Lung (tissue), 12 donors: ENCODE measurements around the gene RASL10A. TPM values are rescaled to one million over a fixed set of nuclear protein-coding genes. Genes with fewer than 3 reads are reported as not detected.

Experiments used
- ATAC-seq: fragments of 200-7000 bp; cut with Tn5 transposase; one replicate; pipeline ENCODE4 v1.9.1; 2020; ENCODE audit warnings: moderate number of reproducible peaks; ENCODE audit not compliant: insufficient read depth, low FRiP score
- DNase-seq, 3 donors: peaks; one replicate each; pipeline ENCODE4 v3.0.0-alpha.2; 2013 to 2017
- H3K27ac ChIP-seq, 2 donors: one replicate each; pipeline ENCODE4 v1.5.1; 2013; ENCODE audit warnings: mild to moderate bottlenecking in 2 of 2, moderate library complexity in 2 of 2, control low read depth in 1 of 2, inconsistent platforms in 1 of 2, low read depth in 1 of 2, low read length in 1 of 2
- H3K27me3 ChIP-seq, 3 donors: one replicate each; pipeline ENCODE4 v1.5.1; 2013; ENCODE audit warnings: low read length in 2 of 3; ENCODE audit not compliant: control insufficient read depth in 3 of 3, insufficient read depth in 3 of 3
- H3K36me3 ChIP-seq, 4 donors: one replicate each; pipeline ENCODE4 v1.5.1; 2013; ENCODE audit warnings: low read length in 4 of 4, mild to moderate bottlenecking in 1 of 4, moderate library complexity in 1 of 4; ENCODE audit not compliant: control insufficient read depth in 4 of 4, insufficient read depth in 4 of 4
- H3K4me1 ChIP-seq, 5 donors: one replicate each; pipeline ENCODE4 v1.5.1; 2013; ENCODE audit warnings: low read length in 5 of 5, mild to moderate bottlenecking in 2 of 5, moderate library complexity in 1 of 5; ENCODE audit not compliant: control insufficient read depth in 5 of 5, insufficient read depth in 5 of 5
- H3K4me3 ChIP-seq: one replicate; pipeline ENCODE4 v1.5.1; 2013; ENCODE audit warnings: mild to moderate bottlenecking, control low read depth, moderate library complexity
- H3K9ac ChIP-seq, 2 donors: one replicate each; pipeline ENCODE4 v1.5.1; 2013; ENCODE audit warnings: low read length in 2 of 2, control low read depth in 1 of 2; ENCODE audit not compliant: insufficient read depth in 1 of 2
- H3K9me3 ChIP-seq, 4 donors: one replicate each; pipeline ENCODE4 v1.5.1; 2013; ENCODE audit warnings: low read length in 3 of 4, mild to moderate bottlenecking in 1 of 4, moderate library complexity in 1 of 4; ENCODE audit not compliant: control insufficient read depth in 4 of 4, insufficient read depth in 3 of 4
- WGBS, 2 donors: extraction: QIAGEN DNeasy Blood & Tissue Kit; methylation state at CpG; one replicate each; pipeline ENCODE4 v1.1.7; 2013; 5-methylcytosine and 5-hydroxymethylcytosine counted together
- polyA plus RNA-seq, 2 donors: library from polyadenylated mRNA; stranded (reverse); fragments of 200-250 nt; gene quantifications; one replicate each; pipeline ENCODE4 v1.2.1, GENCODE V29; 2013
- total RNA-seq, 2 donors: library from RNA; depleted of rRNA in 1 of 2; stranded (reverse); fragments of >200 nt in 1 of 2; gene quantifications; one replicate each; pipeline ENCODE4 v1.2.1, GENCODE V29; 2014 to 2021
- TF ChIP-seq, protein P1 (sequence below): IDR thresholded peaks from 2 replicates; pipeline ENCODE4 v1.5.1; 2012; ENCODE audit warnings: mild to moderate bottlenecking; ENCODE audit errors: control extremely low read depth, extremely low read depth
- donor health status: control.
- donor health status: control.
- donor health status: Bipolar disorder and iron deficiency.
- donor health status: healthy.
- donor health status: DM: yes; HTN: yes; CAD: no.

RASL10A gene
- total and polyA plus RNA-seq, 4 donors = 0.71 to 3.3 (median 2.0) TPM; not detected in 1

GRCh38 chr22:29338398-29338797, 22.9 kb upstream of the RASL10A start:
- H3K4me1 ChIP-seq = peaks cover 0 to 6% (median 0%) of the 10 kb centered on the region in 5 donors
- TF ChIP-seq, protein P1, sequence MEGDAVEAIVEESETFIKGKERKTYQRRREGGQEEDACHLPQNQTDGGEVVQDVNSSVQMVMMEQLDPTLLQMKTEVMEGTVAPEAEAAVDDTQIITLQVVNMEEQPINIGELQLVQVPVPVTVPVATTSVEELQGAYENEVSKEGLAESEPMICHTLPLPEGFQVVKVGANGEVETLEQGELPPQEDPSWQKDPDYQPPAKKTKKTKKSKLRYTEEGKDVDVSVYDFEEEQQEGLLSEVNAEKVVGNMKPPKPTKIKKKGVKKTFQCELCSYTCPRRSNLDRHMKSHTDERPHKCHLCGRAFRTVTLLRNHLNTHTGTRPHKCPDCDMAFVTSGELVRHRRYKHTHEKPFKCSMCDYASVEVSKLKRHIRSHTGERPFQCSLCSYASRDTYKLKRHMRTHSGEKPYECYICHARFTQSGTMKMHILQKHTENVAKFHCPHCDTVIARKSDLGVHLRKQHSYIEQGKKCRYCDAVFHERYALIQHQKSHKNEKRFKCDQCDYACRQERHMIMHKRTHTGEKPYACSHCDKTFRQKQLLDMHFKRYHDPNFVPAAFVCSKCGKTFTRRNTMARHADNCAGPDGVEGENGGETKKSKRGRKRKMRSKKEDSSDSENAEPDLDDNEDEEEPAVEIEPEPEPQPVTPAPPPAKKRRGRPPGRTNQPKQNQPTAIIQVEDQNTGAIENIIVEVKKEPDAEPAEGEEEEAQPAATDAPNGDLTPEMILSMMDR = no peak
- H3K36me3 ChIP-seq = peaks cover 4 to 91% (median 27%) of the 10 kb centered on the region in 4 donors
- H3K9me3 ChIP-seq = no peaks in the 10 kb centered on the region
- no peak overlapping the region for H3K27ac ChIP-seq
- no peaks in the 10 kb centered on the region for H3K27me3 ChIP-seq
- H3K4me3 ChIP-seq = no peak overlapping the region
- no peak for DNase-seq
- 94 to 97% methylated on average over 6 of the region's 6 CpGs for WGBS, 2 donors
- no peak for ATAC-seq
- no peak overlapping the region for H3K9ac ChIP-seq

GRCh38 chr22:29337631-29338284, 22.3 kb upstream of the RASL10A start:
- TF ChIP-seq, protein P1 = no peak
- Histone ChIP-seq H3K9ac (no peak overlapping the region), H3K4me1 (peaks cover 0 to 3% (median 0%) of the 10 kb centered on the region in 5 donors), H3K9me3 (no peaks in the 10 kb centered on the region), H3K27ac (no peak overlapping the region), H3K27me3 (no peaks in the 10 kb centered on the region), H3K36me3 (peaks cover 4 to 91% (median 25%) of the 10 kb centered on the region in 4 donors), H3K4me3 (no peak overlapping the region)
- 86 to 88% methylated on average over 12 of the region's 12 CpGs for WGBS, 2 donors
- DNase-seq = no peak
- ATAC-seq = no peak

DNA sequence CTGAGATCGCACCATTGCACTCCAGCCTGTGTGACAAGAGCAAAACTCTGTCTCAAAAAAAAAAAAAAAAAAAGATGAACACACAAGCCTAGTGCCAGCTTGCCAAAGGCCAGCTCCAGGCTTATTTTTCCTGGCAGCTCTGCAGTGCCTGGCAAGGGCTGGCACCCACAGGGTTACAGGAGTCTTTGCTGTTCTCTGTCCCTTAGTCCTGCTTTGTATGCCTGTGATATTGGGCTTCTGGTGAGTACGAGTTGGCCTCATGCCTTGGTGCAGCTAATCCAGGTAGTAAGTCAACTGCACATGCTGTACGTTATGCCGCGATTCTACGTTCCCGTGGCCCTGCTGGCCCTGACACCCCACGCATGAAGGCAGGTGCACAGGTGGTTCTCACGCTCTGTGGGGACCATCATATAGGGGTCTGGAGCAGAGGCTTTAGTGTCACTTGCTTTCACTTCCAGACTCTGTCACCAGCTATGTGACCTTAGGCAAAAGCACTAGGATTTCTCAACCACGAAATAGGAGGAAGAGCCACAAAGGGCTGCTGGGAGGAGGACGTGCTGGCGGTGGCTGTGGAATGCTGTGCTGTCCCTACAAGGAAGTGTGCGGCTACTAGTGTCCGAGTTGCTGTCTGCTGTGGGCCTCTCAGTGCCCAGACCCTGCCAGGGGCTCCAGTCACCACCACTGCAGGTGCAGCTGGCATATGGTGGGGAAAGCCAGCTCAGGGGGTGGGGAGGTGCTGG, 21.4 kb upstream of the RASL10A start:
- H3K27ac ChIP-seq = no peak overlapping the region
- TF ChIP-seq, protein P1 = no peak
- WGBS, 2 donors = 77 to 86% methylated on average over 14 of the region's 14 CpGs
- no peaks in the 10 kb centered on the region for H3K27me3 ChIP-seq
- DNase-seq (no peak), ATAC-seq (no peak)
- no peaks in the 10 kb centered on the region for H3K9me3 ChIP-seq
- no peak overlapping the region for H3K4me3 ChIP-seq
- H3K4me1 ChIP-seq = no peaks in the 10 kb centered on the region
- no peak overlapping the region for H3K9ac ChIP-seq
- H3K36me3 ChIP-seq = peaks cover 4 to 91% (median 23%) of the 10 kb centered on the region in 4 donors
